ENCODE data around the gene HUS1.

Gene HUS1

GRCh38 chr7:47979145-47979831, at the start of gene HUS1 (continued):
- no peak for TF ChIP-seq ZNF223 (tag by site-specific recombination; IDR thresholded peaks at IDR 0.05)
- TF ChIP-seq ZNF175 (tag by site-specific recombination; IDR thresholded peaks at IDR 0.05), result no peak
- no peak for TF ChIP-seq SETDB1 (IDR thresholded peaks at IDR 0.05; ENCODE audit: insufficient read length, low read length)
- TF ChIP-seq TRIM28 (IDR thresholded peaks at IDR 0.05; ENCODE audit: borderline replicate concordance, low read length), result no peak
- TF ChIP-seq FEZF1 (tag by site-specific recombination; IDR thresholded peaks at IDR 0.05), result no peak; the same call in 1 of the 2 replicates
- TF ChIP-seq AEBP2 (tag by site-specific recombination; IDR thresholded peaks at IDR 0.05; ENCODE audit: borderline replicate concordance), result no peak
- TF ChIP-seq ZNF558 (tag by site-specific recombination; IDR thresholded peaks at IDR 0.05), result no peak
- TF ChIP-seq ZNF155 (tag by site-specific recombination; IDR thresholded peaks at IDR 0.05), result no peak
- TF ChIP-seq ZNF280D (tag by site-specific recombination; IDR thresholded peaks at IDR 0.05), result 0 out of 2 replicates have a peak, but pooled peaks have one; percentile 54
- TF ChIP-seq ZNF658 (tag by site-specific recombination; IDR thresholded peaks at IDR 0.05), result no peak
- no peak for TF ChIP-seq IKZF3 (tag by site-specific recombination; IDR thresholded peaks at IDR 0.05)
- no peak for TF ChIP-seq MZF1 (tag by site-specific recombination; IDR thresholded peaks at IDR 0.05; ENCODE audit: borderline replicate concordance)
- TF ChIP-seq ZBTB44 (tag by site-specific recombination; IDR thresholded peaks at IDR 0.05), result no peak
- no peak for TF ChIP-seq ELK4 (IDR thresholded peaks at IDR 0.05; ENCODE audit: borderline replicate concordance, low read depth, low read length)
- TF ChIP-seq ZNF48 (tag by site-specific recombination; IDR thresholded peaks at IDR 0.05), result no peak
- TF ChIP-seq TCF7L2 (IDR thresholded peaks at IDR 0.05; ENCODE audit: borderline replicate concordance, low read depth, low read length), result no peak; the same call in 1 of the 2 replicates
- no peak for TF ChIP-seq ZNF112 (tag by site-specific recombination; IDR thresholded peaks at IDR 0.05)
- peak; percentile 91 for TF ChIP-seq ZNF518A (tag by site-specific recombination; conservative IDR thresholded peaks at IDR 0.05; ENCODE audit: low read depth)
